ENCODE data around the gene RABEP2. TPM values are rescaled to one million over a fixed set of nuclear protein-coding genes. Genes with fewer than 3 reads are reported as not detected.
A peak's percentile ranks its signal among the peaks of the same experiment; 100 is the strongest.

The RABEP2 gene
- total and polyA plus RNA-seq, 5 donors: 13.4 to 27.4 (median 21.7) TPM

DNA sequence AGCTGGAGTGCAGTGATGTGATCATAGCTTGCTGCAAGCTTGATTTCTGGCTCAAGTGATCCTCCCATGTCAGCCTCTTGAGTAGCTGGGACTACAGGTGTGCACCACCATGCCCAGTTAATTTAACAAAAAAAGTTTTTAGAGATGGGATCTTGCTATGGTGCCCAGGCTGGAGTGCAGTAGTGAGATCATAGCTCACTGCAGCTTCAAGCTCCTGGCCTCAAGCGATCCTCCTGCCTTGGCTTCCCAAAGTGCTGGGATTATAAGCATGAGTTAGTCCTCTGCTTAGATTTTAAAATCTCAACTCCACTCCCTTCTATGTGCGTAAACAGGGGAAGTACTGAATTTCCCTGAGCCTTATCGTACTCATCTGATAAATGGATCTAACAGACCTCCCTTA lies 6.3 kb downstream of the RABEP2 start:
- WGBS: 99% methylated on average over 3 of the region's 3 CpGs
- no peak for DNase-seq
- no peaks in the 10 kb centered on the region for H3K9me3 ChIP-seq (ENCODE audit: control insufficient read depth, low read length)
- no peaks in the 10 kb centered on the region for H3K4me1 ChIP-seq (ENCODE audit: control insufficient read depth, insufficient read depth, low read length)
- no peak overlapping the region for H3K4me3 ChIP-seq (ENCODE audit: low read length)
- ATAC-seq: no peak
- H3K27ac ChIP-seq (ENCODE audit: low read length): no peak overlapping the region
- no peaks in the 10 kb centered on the region for H3K27me3 ChIP-seq (ENCODE audit: control insufficient read depth, insufficient read depth)
- intact Hi-C loops (cut with DNase I): no loop called here

DNA sequence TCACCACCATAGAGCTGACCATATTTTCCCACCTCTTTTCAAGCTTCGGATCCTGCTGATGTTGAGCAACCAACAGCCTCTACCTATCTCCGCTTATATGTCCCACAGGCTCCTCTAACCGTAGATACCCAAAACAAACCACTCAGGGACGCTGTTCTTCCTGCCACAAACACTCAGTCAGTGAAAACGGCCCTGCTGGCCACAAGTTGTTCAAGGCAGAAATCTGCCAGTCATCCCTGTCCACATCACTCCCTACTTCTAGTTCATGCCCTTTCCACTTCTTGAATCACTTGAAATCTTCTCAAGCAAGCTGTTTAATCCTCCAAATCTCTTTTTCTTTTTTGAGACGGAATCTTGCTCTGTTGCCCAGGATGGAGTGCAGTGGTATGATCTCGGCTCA lies 7.9 kb downstream of the RABEP2 start:
- H3K27me3 ChIP-seq (ENCODE audit: control insufficient read depth, insufficient read depth): no peaks in the 10 kb centered on the region
- H3K9me3 ChIP-seq (ENCODE audit: control insufficient read depth, low read length): no peaks in the 10 kb centered on the region
- intact Hi-C loops (cut with DNase I): no loop called here
- no peaks in the 10 kb centered on the region for H3K4me1 ChIP-seq (ENCODE audit: control insufficient read depth, insufficient read depth, low read length)
- 87% methylated on average over 7 of the region's 7 CpGs for WGBS
- no peak for ATAC-seq
- H3K4me3 ChIP-seq (ENCODE audit: low read length): no peak overlapping the region
- H3K27ac ChIP-seq (ENCODE audit: low read length): no peak overlapping the region
- DNase-seq: no peak

DNA sequence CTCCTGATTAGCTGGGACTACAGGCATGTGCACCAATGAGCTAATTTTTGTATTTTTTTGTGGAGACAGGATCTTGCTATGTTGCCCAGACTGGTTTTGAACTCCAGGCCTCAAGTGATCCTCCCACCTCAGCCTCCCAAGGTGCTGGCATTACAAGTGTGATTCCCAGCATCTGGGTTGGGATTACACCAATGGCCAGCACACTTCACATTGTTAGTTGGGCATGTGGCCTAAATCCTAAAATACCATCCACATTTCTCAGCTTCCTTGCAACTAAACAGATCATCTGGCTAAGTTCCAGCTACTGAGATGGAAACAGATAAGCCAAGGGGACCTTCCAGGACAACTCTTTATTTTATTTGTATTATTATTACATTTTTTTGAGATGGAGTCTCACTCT lies 9.9 kb downstream of the RABEP2 start:
- intact Hi-C loops (cut with DNase I): no loop called here
- H3K9me3 ChIP-seq (ENCODE audit: control insufficient read depth, low read length): no peaks in the 10 kb centered on the region
- DNase-seq (no peak), ATAC-seq (no peak)
- no peaks in the 10 kb centered on the region for H3K27me3 ChIP-seq (ENCODE audit: control insufficient read depth, insufficient read depth)
- no peak overlapping the region for H3K4me3 ChIP-seq (ENCODE audit: low read length)
- H3K27ac ChIP-seq (ENCODE audit: low read length): no peak overlapping the region
- no peaks in the 10 kb centered on the region for H3K4me1 ChIP-seq (ENCODE audit: control insufficient read depth, insufficient read depth, low read length)

DNA sequence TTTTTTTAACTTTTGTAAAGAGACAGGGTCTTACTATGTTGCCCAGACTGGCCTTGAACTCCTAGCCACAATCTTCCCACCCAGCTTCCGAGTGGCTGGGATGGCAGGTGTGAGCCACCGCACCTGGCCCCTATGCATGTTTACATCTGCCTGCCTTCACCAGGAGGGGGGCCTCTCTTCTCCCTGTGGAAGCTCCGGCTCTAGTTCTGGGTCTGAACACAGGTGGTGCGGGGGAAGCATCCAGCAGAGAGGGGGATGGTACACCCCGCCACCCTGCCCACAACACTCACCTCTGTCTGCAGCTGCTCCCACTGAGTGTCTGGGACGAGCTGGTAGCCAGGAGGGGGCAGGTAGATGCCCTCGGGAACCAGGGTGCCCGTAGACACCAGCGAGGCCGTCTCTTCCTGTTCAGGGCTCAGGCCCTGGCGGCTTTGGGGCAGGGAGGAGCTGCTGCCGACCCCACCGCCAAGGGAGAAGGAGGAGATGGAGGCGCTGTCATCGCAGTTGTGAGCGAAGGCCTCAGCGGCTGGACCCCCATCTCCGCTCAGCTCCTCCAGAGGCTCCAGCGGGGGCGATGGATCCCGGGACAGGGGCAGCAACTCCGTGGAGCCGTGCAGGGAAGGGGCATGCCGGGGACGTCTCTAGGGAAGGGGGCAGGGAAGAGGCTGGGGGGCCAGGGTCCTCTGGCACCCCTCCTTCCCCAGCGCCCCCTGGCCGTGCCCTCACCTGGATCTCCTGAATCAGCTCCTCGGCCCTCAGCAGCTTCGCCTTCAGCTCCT lies 10.9 kb downstream of the RABEP2 start:
- H3K4me1 ChIP-seq (ENCODE audit: control insufficient read depth, insufficient read depth, low read length): no peaks in the 10 kb centered on the region
- H3K4me3 ChIP-seq (ENCODE audit: low read length): no peak overlapping the region
- intact Hi-C loops (cut with DNase I): no loop called here
- WGBS: 92% methylated on average over 29 of the region's 29 CpGs
- H3K27ac ChIP-seq (ENCODE audit: low read length): no peak overlapping the region
- peak; percentile 36 to 40 for ATAC-seq
- DNase-seq: peak in 1 of 3 donors; percentile 51
- no peaks in the 10 kb centered on the region for H3K27me3 ChIP-seq (ENCODE audit: control insufficient read depth, insufficient read depth)
- H3K9me3 ChIP-seq (ENCODE audit: control insufficient read depth, low read length): no peaks in the 10 kb centered on the region

DNA sequence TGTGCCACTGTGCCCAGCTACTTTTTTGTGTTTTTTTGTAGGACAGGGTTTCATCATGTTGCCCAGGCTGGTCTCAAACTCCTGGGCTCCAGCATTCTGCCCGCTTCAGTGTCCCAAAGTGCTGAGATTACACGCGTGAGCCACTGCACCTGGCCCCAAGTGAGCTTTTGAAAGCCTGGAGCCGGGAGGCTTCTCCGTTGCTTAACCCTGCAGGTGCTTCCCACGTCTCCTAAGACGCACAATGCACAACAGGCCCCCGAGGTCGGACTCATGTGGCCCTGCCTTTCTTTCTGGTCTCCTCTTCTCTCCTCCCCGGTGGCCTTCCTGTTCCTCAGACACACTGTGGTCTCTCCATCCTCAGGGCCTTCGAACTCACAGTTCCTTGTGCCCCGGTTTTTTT lies 12.5 kb downstream of the RABEP2 start:
- Histone ChIP-seq H3K4me3 (ENCODE audit: low read length) (no peak overlapping the region), H3K4me1 (ENCODE audit: control insufficient read depth, insufficient read depth, low read length) (no peaks in the 10 kb centered on the region), H3K9me3 (ENCODE audit: control insufficient read depth, low read length) (no peaks in the 10 kb centered on the region), H3K27me3 (ENCODE audit: control insufficient read depth, insufficient read depth) (no peaks in the 10 kb centered on the region), H3K27ac (ENCODE audit: low read length) (no peak overlapping the region)
- 90% methylated on average over 12 of the region's 12 CpGs for WGBS
- intact Hi-C loops (cut with DNase I): no loop called here
- ATAC-seq (no peak), DNase-seq (no peak)

DNA sequence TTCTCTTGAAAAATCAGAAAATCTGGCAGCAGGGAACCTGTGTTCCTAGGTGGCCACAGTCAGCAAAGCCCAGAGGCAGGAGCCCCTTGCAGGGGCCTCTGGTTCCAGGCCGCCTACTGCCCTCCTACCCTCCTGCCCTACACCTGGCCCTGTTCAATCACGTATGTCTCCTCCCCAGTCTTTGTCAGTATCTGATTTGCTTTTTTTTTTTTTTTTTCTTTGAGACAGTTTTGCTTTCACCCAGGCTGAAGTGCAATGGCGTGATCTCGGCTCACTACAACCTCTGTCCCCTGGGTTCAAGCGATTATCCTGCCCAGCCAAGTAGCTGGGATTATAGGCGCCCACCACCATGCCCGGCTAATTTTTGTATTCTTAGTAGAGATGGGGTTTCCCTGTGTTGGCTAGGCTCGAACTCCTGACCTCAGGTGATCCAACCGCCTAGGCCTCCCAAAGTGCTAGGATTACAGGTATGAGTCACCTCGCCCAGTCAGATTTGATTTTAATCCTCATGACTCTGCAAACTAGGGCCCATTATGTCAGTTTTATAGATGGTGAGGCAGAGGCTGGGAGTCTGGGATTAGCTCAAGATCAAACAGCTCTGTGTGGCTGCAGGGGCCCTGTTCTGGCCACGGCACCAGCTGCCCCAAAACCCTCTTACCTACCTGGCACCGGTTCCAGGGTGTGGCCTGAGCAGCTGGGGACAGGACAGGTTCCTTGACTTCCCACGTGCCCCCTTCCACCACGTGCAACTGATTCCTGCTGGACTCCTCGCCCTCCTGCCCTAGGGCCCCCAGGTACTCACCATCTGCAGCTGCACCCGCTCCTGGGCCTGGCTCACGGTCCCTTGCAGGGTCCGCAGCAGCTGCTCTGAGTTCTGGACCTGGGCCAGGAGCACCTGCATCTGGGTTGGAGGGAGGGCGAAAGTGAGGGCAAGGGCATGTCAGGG lies 14.7 kb downstream of the RABEP2 start:
- WGBS: 90% methylated on average over 19 of the region's 19 CpGs
- ATAC-seq (peak in 1 of 2 donors; percentile 29), DNase-seq (no peak)
- Histone ChIP-seq H3K27me3 (ENCODE audit: control insufficient read depth, insufficient read depth) (no peaks in the 10 kb centered on the region), H3K4me1 (ENCODE audit: control insufficient read depth, insufficient read depth, low read length) (no peaks in the 10 kb centered on the region), H3K27ac (ENCODE audit: low read length) (no peak overlapping the region), H3K4me3 (ENCODE audit: low read length) (no peak overlapping the region), H3K9me3 (ENCODE audit: control insufficient read depth, low read length) (no peaks in the 10 kb centered on the region)
- intact Hi-C loops (cut with DNase I): no loop called here

DNA sequence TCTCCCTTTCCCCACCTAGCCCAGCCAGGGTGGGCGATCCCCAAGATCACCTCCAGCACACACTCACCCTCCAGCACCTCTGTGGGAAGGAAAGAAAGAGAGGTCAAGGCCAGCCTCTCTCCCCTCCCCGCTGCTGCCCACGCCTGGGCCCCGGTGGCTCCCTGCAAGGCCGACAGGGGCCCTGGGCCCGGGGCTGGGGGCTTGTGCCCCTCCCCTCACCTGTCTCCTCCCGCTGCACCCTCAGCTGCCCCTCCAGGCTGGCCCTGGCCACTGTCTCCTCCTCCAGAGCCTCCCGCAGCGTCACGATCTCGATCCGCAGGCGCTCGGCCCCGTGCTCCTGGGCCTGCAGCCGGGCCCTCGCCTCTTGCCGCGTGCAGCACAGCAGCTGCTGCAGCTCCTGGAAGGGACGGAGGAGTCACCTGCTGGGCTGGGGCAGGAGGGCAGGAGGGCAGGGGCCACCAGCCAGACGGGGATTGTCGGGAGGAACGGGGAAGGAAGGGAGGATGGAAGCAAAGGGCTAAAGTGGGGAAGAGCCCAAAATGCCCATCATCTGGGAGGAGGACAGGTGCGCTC lies 19.2 kb downstream of the RABEP2 start:
- Histone ChIP-seq H3K4me3 (ENCODE audit: low read length) (no peak overlapping the region), H3K27me3 (ENCODE audit: control insufficient read depth, insufficient read depth) (no peaks in the 10 kb centered on the region), H3K9me3 (ENCODE audit: control insufficient read depth, low read length) (no peaks in the 10 kb centered on the region), H3K27ac (ENCODE audit: low read length) (no peak overlapping the region), H3K4me1 (ENCODE audit: control insufficient read depth, insufficient read depth, low read length) (no peaks in the 10 kb centered on the region)
- 81% methylated on average over 24 of the region's 24 CpGs for WGBS
- DNase-seq (no peak), ATAC-seq (peak in 1 of 2 donors; percentile 12)
- intact Hi-C loops (cut with DNase I): no loop called here

DNA sequence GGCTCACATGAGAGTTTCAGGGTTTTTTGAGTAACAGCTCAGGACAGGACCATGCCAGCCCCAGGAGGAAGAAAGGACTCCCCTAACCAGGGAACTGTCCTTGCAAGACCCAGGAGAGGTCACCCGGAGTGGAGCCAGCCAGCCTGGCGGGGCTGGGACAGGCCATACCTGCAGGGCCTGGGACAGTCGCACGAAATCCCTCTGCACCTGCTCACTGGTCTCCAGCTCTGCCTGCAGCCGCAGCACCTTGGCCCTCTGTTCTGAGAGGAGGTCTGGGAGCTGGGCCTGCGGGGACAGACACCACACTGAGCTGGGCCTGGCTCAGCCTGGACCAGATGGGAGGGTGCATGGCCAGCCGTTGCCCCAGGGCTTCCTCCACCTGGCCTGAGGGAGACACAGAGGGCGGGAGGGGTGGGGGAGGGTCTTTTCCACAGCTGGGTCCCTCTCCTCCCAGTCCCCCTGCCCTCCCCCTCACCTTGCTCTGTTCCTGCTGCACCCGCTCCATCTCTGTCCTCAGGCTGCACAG lies 19.7 kb downstream of the RABEP2 start:
- Histone ChIP-seq H3K27ac (ENCODE audit: low read length) (no peak overlapping the region), H3K9me3 (ENCODE audit: control insufficient read depth, low read length) (no peaks in the 10 kb centered on the region), H3K27me3 (ENCODE audit: control insufficient read depth, insufficient read depth) (no peaks in the 10 kb centered on the region), H3K4me3 (ENCODE audit: low read length) (no peak overlapping the region), H3K4me1 (ENCODE audit: control insufficient read depth, insufficient read depth, low read length) (no peaks in the 10 kb centered on the region)
- ATAC-seq (peak in 1 of 2 donors; percentile 5), DNase-seq (no peak)
- intact Hi-C loops (cut with DNase I): no loop called here
- WGBS: 88% methylated on average over 9 of the region's 9 CpGs

DNA sequence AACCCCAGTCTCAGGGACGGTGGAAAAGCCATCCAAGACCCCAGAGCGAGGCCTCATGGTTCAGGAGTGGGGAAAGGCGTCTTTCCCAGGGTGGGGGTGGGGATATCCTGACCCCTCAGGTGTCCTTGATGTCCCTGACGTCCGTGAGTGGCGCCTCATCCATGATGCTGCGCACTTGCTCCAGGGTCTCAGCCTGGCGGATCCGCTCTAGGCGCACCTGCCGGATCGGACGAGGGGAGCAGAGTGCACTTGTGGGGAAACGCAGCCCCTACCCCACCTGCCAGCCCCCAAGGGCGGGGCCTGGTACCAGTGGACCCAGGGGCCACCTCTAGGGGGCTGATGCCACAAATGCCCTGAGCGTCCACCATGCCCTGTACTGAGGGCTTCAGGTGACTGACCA lies 20.2 kb downstream of the RABEP2 start:
- intact Hi-C loops (cut with DNase I): no loop called here

DNA sequence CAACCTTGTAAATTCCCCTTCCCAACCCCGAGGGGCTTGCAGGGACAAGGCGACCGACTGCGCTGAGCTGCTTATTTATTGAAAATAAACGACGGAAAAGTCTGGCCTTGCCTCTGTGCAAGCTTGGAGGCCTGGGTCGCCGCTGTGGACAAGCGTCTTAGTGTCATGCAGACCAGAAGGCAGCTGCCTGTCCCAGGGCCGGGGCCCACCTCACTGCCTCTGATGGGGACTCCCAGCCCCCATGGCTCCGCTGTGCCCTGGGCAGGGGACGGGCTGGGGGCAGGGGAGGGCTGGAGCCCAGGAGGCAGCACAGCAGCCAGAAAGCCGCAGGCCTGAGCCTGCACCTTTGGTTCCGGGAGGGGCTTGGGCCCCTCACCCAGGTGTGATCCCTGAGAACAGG lies 20.7 kb downstream of the RABEP2 start:
- no peak overlapping the region for H3K4me3 ChIP-seq (ENCODE audit: low read length)
- H3K27ac ChIP-seq (ENCODE audit: low read length): no peak overlapping the region
- no peaks in the 10 kb centered on the region for H3K9me3 ChIP-seq (ENCODE audit: control insufficient read depth, low read length)
- DNase-seq: no peak
- intact Hi-C loops (cut with DNase I): no loop called here
- H3K27me3 ChIP-seq (ENCODE audit: control insufficient read depth, insufficient read depth): no peaks in the 10 kb centered on the region
- no peaks in the 10 kb centered on the region for H3K4me1 ChIP-seq (ENCODE audit: control insufficient read depth, insufficient read depth, low read length)
- 86% methylated on average over 14 of the region's 14 CpGs for WGBS
- ATAC-seq: no peak

More for the DNA sequence above, 20.2 kb downstream of the RABEP2 start:
- DNase-seq (no peak), ATAC-seq (peak in 1 of 2 donors; percentile 5)
- H3K27me3 ChIP-seq (ENCODE audit: control insufficient read depth, insufficient read depth): no peaks in the 10 kb centered on the region
- H3K9me3 ChIP-seq (ENCODE audit: control insufficient read depth, low read length): no peaks in the 10 kb centered on the region
- no peaks in the 10 kb centered on the region for H3K4me1 ChIP-seq (ENCODE audit: control insufficient read depth, insufficient read depth, low read length)
- H3K27ac ChIP-seq (ENCODE audit: low read length): no peak overlapping the region
- H3K4me3 ChIP-seq (ENCODE audit: low read length): no peak overlapping the region
- 96% methylated on average over 16 of the region's 16 CpGs for WGBS
